DOHH2 (cell line): ENCODE measurements around the gene A2M.

ENCODE experiments used
- H3F3A ChIP-seq: fragments of 200-600 bp; sonication (generic), shearing (Covaris generic); 2 replicates; pipeline ENCODE4 v1.6.0; 2016; ENCODE audit warnings: antibody characterized with exemption, mild to moderate bottlenecking; ENCODE audit not compliant: control insufficient read depth, insufficient read depth
- H3K27ac ChIP-seq: fragments of 200-600 bp; sonication (generic); 2 replicates; pipeline ENCODE4 v1.5.1; 2014; ENCODE audit warnings: low read depth, mild to moderate bottlenecking, low read length, moderate library complexity
- H3K27me3 ChIP-seq: fragments of 200-600 bp; sonication (generic); 2 replicates; pipeline ENCODE4 v1.6.1; 2014; ENCODE audit warnings: mild to moderate bottlenecking, low read length, mixed read lengths; ENCODE audit not compliant: control insufficient read depth
- H3K36me3 ChIP-seq: fragments of 200-600 bp; sonication (generic); 2 replicates; pipeline ENCODE4 v1.6.1; 2014; ENCODE audit warnings: mild to moderate bottlenecking, low read length, moderate library complexity, mixed read lengths; ENCODE audit not compliant: control insufficient read depth
- H3K4me1 ChIP-seq: fragments of 200-600 bp; sonication (generic); 2 replicates; pipeline ENCODE4 v1.6.1; 2014; ENCODE audit warnings: mild to moderate bottlenecking, low read length, mixed read lengths; ENCODE audit not compliant: control insufficient read depth
- H3K4me2 ChIP-seq: fragments of 200-600 bp; sonication (generic); 2 replicates; pipeline ENCODE4 v1.6.0; 2014; ENCODE audit warnings: mild to moderate bottlenecking, low read length, moderate library complexity
- H3K4me3 ChIP-seq: fragments of 200-600 bp; sonication (generic); 2 replicates; pipeline ENCODE4 v1.5.1; 2014; ENCODE audit warnings: mild to moderate bottlenecking, low read length, mixed read lengths
- H3K79me2 ChIP-seq: fragments of 200-600 bp; sonication (generic); 2 replicates; pipeline ENCODE4 v1.6.1; 2014; ENCODE audit warnings: mild to moderate bottlenecking, low read length, mixed read lengths; ENCODE audit not compliant: control insufficient read depth
- H3K9me2 ChIP-seq: fragments of 200-600 bp; sonication (generic); replicated peaks from 2 replicates; pipeline ENCODE4 v1.6.1; 2014; ENCODE audit warnings: mild to moderate bottlenecking, low read length, mixed read lengths; ENCODE audit not compliant: control insufficient read depth
- H3K9me3 ChIP-seq: fragments of 200-600 bp; sonication (generic); 2 replicates; pipeline ENCODE4 v1.6.1; 2014; ENCODE audit warnings: antibody characterized with exemption, low read length, mixed read lengths; ENCODE audit not compliant: control insufficient read depth, insufficient read depth
- H4K20me1 ChIP-seq: fragments of 200-600 bp; sonication (generic); 2 replicates; pipeline ENCODE4 v1.6.0; 2014; ENCODE audit warnings: low read depth, mild to moderate bottlenecking, antibody characterized with exemption, low read length, moderate library complexity; ENCODE audit not compliant: control insufficient read depth, insufficient read depth
- EZH2phosphoT487 ChIP-seq: fragments of 200-600 bp; sonication (generic); IDR thresholded peaks from 2 replicates; pipeline ENCODE4 v1.6.1; 2017; ENCODE audit warnings: borderline replicate concordance, mild to moderate bottlenecking, antibody characterized with exemption, low read length, moderate library complexity, mixed read lengths
- TF ChIP-seq, protein P1 (sequence below): fragments of 200-600 bp; sonication (generic); IDR thresholded peaks from one replicate; pipeline ENCODE4 v1.5.1; 2014; ENCODE audit warnings: antibody characterized with exemption, mild to moderate bottlenecking, low read depth, low read length; ENCODE audit not compliant: poor library complexity, severe bottlenecking

Gene A2M

DNA sequence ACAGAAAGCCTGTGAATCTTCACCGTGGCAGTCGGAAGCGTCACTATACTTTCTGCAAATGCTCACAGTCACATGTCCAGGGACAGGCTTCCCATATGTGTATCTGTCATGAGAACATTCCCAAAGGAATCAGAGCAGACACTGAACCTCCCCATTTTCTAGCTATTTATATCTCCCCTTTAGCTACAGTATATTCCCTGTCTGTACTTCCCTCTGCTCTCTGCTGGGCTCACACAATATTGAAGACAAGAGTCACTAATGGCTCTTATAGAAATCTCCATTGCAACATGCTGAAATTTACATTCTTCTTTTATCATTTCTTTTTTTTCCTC, 8.2 kb downstream of the A2M start:
- TF ChIP-seq, protein P1, sequence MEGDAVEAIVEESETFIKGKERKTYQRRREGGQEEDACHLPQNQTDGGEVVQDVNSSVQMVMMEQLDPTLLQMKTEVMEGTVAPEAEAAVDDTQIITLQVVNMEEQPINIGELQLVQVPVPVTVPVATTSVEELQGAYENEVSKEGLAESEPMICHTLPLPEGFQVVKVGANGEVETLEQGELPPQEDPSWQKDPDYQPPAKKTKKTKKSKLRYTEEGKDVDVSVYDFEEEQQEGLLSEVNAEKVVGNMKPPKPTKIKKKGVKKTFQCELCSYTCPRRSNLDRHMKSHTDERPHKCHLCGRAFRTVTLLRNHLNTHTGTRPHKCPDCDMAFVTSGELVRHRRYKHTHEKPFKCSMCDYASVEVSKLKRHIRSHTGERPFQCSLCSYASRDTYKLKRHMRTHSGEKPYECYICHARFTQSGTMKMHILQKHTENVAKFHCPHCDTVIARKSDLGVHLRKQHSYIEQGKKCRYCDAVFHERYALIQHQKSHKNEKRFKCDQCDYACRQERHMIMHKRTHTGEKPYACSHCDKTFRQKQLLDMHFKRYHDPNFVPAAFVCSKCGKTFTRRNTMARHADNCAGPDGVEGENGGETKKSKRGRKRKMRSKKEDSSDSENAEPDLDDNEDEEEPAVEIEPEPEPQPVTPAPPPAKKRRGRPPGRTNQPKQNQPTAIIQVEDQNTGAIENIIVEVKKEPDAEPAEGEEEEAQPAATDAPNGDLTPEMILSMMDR: no peak
- no peak for TF ChIP-seq EZH2phosphoT487
- Histone ChIP-seq H3K27me3 (peaks cover 9% of the 10 kb centered on the region; the same call in 1 of the 2 replicates), H3K9me2 (no peaks in the 10 kb centered on the region), H3K4me3 (no peak overlapping the region), H3K4me2 (no peak overlapping the region), H3K4me1 (no peaks in the 10 kb centered on the region), H3K79me2 (no peaks in the 10 kb centered on the region), H3K9me3 (no peaks in the 10 kb centered on the region), H3K36me3 (no peaks in the 10 kb centered on the region), H4K20me1 (no peaks in the 10 kb centered on the region), H3F3A (no peaks in the 10 kb centered on the region), H3K27ac (no peak overlapping the region)

DNA sequence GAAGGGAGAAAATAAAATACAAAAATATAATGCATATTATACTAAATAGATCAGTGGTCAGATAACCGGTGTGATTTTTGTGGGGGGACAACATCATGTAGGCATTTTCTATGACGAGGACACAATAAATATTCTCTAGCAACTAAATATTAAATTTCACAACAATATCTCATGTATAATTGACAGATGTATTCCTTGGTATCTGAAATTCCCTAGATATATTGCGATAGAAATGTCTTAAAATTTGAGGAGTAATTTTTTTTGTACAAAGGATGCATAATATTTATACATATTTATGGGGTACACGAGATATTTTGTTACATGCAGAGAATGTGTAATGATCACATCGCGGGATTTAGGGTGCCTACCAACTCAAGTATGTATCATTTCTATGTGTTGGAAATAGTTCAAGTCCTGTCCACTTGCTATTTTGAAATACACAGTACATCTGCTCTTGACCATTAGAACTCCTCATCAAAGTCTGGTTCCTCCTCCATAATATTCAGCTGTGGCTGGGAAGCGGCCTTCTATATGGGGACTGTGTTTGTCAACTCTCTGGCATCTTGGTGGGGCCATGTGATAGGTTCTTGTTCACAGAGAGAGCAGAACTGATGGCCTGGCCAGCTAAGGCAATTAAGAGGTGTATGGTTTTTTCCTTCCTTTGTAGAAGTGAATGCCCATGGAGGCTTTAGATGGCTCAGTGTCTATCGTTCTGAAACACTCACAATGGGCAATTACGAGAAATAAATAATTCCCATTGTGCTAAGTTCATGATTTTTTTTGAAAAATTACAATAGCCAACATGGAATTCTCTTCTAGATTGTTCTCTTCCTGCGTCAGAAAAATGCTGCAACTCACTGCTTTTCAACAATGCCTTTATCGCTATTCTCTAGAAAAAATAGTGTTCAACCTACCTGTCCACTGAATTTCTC, 8.8 kb downstream of the A2M start:
- no peaks in the 10 kb centered on the region for H3F3A ChIP-seq
- H3K4me1 ChIP-seq: no peaks in the 10 kb centered on the region
- H3K27me3 ChIP-seq: peaks cover 7% of the 10 kb centered on the region; the same call in 1 of the 2 replicates

DNA sequence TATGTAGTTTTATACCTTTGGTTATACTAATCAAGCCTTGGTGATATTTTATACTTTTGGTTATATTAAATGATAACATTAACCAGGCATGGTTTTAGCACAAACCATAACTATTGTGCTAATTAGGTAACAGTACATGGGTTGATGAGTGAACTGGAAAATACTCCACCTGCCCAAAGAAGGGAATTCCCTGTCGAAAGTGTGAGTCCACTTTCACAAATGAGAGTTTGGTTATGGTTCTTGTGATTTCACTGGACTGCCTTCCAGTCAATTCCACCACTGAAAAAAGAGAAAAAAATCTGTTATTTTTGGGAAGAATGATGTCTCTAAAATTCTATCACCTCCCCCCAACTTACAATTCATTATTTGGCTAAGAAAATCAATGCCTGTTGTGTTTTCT, 9.7 kb downstream of the A2M start:
- no peaks in the 10 kb centered on the region for H3K9me2 ChIP-seq
- H3K4me2 ChIP-seq: no peak overlapping the region
- H4K20me1 ChIP-seq: no peaks in the 10 kb centered on the region
- H3F3A ChIP-seq: no peaks in the 10 kb centered on the region
- H3K79me2 ChIP-seq: no peaks in the 10 kb centered on the region
- no peak overlapping the region for H3K27ac ChIP-seq
- H3K9me3 ChIP-seq: no peaks in the 10 kb centered on the region
- no peak overlapping the region for H3K4me3 ChIP-seq
- H3K36me3 ChIP-seq: no peaks in the 10 kb centered on the region
- H3K4me1 ChIP-seq: no peaks in the 10 kb centered on the region
- H3K27me3 ChIP-seq: peaks cover 5% of the 10 kb centered on the region; the same call in 1 of the 2 replicates
- TF ChIP-seq, protein P1: no peak
- no peak for TF ChIP-seq EZH2phosphoT487

More for the DNA sequence above, 8.8 kb downstream of the A2M start:
- H4K20me1 ChIP-seq: no peaks in the 10 kb centered on the region
- H3K9me2 ChIP-seq: no peaks in the 10 kb centered on the region
- no peaks in the 10 kb centered on the region for H3K79me2 ChIP-seq
- no peak overlapping the region for H3K27ac ChIP-seq
- no peak overlapping the region for H3K4me2 ChIP-seq
- H3K4me3 ChIP-seq: no peak overlapping the region
- H3K9me3 ChIP-seq: no peaks in the 10 kb centered on the region
- no peaks in the 10 kb centered on the region for H3K36me3 ChIP-seq
- TF ChIP-seq EZH2phosphoT487: no peak
- TF ChIP-seq, protein P1: no peak
